Myometrial cell (primary cell): ENCODE data around the gene SUN5. TPM values are rescaled to one million over a fixed set of nuclear protein-coding genes. Genes with fewer than 3 reads are reported as not detected.

Experiments used
- total RNA-seq: library from RNA; depleted of rRNA; stranded (reverse); fragments of >200 nt; gene quantifications from 2 replicates; pipeline ENCODE4 v1.2.3, GENCODE V29; 2015

SUN5 gene
- total RNA-seq, result not detected in 2 replicates

GRCh38 chr20:33004141-33004751 is at the start of gene SUN5:
TSS of gene SUN5 (minus strand) at chr20:33004433. CDS start at chr20:33004340, 93 bp downstream.

GRCh38 chr20:33053291-33054106 is 49.3 kb upstream of the SUN5 start, which contains the start of gene BPIFB3:
TSS of gene BPIFB3 (plus strand) at chr20:33053903. CDS start at chr20:33055436, 1,533 bp downstream.

GRCh38 chr20:33031531-33031930 is 27.3 kb upstream of the SUN5 start, which contains the start of gene BPIFB6:
TSS of gene BPIFB6 (plus strand) at chr20:33031648. CDS start at chr20:33031648, 0 bp downstream.

GRCh38 chr20:33007376-33008335 is 3.4 kb upstream of the SUN5 start, which contains the start of gene BPIFB2:
TSS of gene BPIFB2 (plus strand) at chr20:33007704. CDS start at chr20:33008575, 871 bp downstream.

Other genes starting within 250 kb of the SUN5 start
- 1.7 and 2.7 TPM in 2 replicates for gene DNMT3B, start 242.0 kb downstream of the SUN5 start, total RNA-seq
- gene MAPRE1, start 184.5 kb downstream of the SUN5 start, total RNA-seq, result 91.1 and 97.7 TPM in 2 replicates
- not detected in 2 replicates for gene EFCAB8, start 145.5 kb downstream of the SUN5 start, total RNA-seq
- not detected in 2 replicates for gene BPIFB2, start 3.3 kb upstream of the SUN5 start, total RNA-seq
- gene BPIFB6, start 27.2 kb upstream of the SUN5 start, total RNA-seq, result not detected in 2 replicates
- not detected in 2 replicates for gene BPIFB3, start 49.5 kb upstream of the SUN5 start, total RNA-seq
- gene BPIFB4, start 75.2 kb upstream of the SUN5 start, total RNA-seq, result not detected in 2 replicates
- gene BPIFA2, start 163.7 kb upstream of the SUN5 start, total RNA-seq, result not detected in 2 replicates
- gene BPIFA3, start 212.9 kb upstream of the SUN5 start, total RNA-seq, result not detected in 2 replicates
- not detected in 2 replicates for gene BPIFA1, start 231.6 kb upstream of the SUN5 start, total RNA-seq